AG04449 (cell line): ENCODE results near the gene TMEM270.
A peak's percentile ranks its signal among the peaks of the same experiment; 100 is the strongest.

Experiments used
- CTCF ChIA-PET: fragments of 350-600 bp; formaldehyde crosslinking; extraction: SDS; loops from one replicate; lab custom pipeline; 2021; ENCODE audit warnings: antibody characterized with exemption; lab: Yijun Ruan, JAX
- POLR2A ChIA-PET: fragments of 400-600, 350-600 bp; formaldehyde crosslinking; extraction: SDS; loops from one replicate; lab custom pipeline; 2020; ENCODE audit warnings: antibody characterized with exemption, inconsistent platforms; lab: Yijun Ruan, JAX
- DNase-seq: peaks from one replicate; pipeline ENCODE4 v3.0.0-alpha.2; 2010; ENCODE audit warnings: low read depth, low spot score
- H3K4me3 ChIP-seq: 2 replicates; pipeline ENCODE4 v1.5.1; 2011; ENCODE audit warnings: low read depth, mild to moderate bottlenecking, control low read depth, low read length
- TF ChIP-seq, protein P1 (sequence below): IDR thresholded peaks from one replicate; pipeline ENCODE4 v1.5.1; 2011; ENCODE audit warnings: mild to moderate bottlenecking, moderate library complexity, low read length, control low read depth, inconsistent platforms; ENCODE audit not compliant: insufficient read depth; ENCODE audit errors: missing control alignments

TMEM270 gene

DNA sequence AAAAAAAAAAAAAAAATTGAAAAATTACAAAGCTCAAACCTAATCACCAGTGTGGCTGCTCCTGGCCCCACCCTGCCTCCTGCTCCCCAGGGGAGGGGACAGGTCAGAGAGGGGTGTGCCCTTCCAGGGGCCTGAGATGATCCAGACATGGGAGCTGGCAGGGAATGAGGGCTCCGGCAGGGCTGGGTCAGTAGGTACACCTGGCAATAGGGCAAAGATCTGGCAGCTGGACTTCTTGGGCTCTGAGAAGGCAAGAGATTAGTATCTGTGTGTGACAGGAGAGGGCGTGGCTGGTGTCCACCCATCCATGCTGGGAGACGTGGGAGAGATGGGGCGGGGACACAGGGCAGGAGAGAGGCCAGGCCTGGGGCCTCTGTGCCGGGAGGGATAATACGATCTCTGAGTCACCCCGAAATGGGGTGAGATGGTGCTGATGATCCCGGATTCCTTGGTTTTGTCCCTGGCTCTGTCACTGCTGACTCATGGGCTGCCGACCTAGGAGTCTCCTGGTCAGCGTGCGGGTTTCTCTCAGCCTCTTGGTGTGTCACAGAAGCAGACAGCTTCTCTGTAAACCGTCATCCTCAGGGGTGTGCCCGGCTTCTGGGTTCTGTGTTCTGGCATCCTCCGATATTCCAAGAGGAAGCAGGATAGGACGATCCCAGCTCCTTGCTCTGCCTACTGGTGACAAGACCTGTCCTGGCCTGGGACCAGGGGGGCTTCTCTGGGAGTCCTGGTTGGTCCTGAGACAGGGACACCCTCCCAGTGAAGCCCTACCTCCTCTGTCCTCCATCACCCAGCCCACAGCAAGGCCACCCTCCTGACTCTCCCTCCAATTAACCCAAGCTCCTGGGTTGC is 38.4 kb upstream of the TMEM270 start:
- H3K4me3 ChIP-seq, result no peak overlapping the region
- peak; percentile 77 for DNase-seq
- POLR2A ChIA-PET, result interaction anchor here (1.8 kb wide), 1 partner anchor 28 kb away, joined by 6 read pairs; no protein-coding TSS in a partner anchor
- CTCF ChIA-PET, result interaction anchor here (0.9 to 2.2 kb wide), 7 partner anchors 9 to 96 kb away, joined by 3 to 10 read pairs (median 4); no protein-coding TSS in a partner anchor
- TF ChIP-seq, protein P1, sequence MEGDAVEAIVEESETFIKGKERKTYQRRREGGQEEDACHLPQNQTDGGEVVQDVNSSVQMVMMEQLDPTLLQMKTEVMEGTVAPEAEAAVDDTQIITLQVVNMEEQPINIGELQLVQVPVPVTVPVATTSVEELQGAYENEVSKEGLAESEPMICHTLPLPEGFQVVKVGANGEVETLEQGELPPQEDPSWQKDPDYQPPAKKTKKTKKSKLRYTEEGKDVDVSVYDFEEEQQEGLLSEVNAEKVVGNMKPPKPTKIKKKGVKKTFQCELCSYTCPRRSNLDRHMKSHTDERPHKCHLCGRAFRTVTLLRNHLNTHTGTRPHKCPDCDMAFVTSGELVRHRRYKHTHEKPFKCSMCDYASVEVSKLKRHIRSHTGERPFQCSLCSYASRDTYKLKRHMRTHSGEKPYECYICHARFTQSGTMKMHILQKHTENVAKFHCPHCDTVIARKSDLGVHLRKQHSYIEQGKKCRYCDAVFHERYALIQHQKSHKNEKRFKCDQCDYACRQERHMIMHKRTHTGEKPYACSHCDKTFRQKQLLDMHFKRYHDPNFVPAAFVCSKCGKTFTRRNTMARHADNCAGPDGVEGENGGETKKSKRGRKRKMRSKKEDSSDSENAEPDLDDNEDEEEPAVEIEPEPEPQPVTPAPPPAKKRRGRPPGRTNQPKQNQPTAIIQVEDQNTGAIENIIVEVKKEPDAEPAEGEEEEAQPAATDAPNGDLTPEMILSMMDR, result no peak

DNA sequence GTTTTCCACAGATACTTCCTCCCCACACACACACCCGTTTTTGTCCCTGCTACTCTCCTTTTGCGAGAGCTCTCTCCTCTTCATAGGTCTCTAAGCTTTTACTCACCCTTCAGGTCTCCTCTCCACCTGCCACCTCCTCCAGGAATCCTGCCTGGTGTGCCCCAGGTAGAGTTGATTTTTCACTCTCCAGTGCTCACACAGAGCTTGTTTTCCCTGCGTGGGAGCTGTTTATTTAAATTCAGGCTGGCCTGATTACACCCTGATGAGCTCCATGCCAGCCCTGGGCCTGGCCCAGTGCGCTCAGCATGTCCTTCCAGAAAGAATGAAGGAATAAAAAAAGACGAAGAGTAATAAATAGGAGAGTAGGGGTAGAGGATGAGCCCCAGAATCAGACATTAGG is 37.7 kb upstream of the TMEM270 start:
- no peak overlapping the region for H3K4me3 ChIP-seq
- ChIA-PET CTCF (interaction anchor here (0.9 to 2.2 kb wide), 7 partner anchors 9 to 97 kb away, joined by 3 to 10 read pairs (median 3); no protein-coding TSS in a partner anchor), POLR2A (interaction anchor here (1.8 kb wide), 1 partner anchor 28 kb away, joined by 6 read pairs; no protein-coding TSS in a partner anchor)
- DNase-seq, result no peak
- TF ChIP-seq, protein P1, result no peak

DNA sequence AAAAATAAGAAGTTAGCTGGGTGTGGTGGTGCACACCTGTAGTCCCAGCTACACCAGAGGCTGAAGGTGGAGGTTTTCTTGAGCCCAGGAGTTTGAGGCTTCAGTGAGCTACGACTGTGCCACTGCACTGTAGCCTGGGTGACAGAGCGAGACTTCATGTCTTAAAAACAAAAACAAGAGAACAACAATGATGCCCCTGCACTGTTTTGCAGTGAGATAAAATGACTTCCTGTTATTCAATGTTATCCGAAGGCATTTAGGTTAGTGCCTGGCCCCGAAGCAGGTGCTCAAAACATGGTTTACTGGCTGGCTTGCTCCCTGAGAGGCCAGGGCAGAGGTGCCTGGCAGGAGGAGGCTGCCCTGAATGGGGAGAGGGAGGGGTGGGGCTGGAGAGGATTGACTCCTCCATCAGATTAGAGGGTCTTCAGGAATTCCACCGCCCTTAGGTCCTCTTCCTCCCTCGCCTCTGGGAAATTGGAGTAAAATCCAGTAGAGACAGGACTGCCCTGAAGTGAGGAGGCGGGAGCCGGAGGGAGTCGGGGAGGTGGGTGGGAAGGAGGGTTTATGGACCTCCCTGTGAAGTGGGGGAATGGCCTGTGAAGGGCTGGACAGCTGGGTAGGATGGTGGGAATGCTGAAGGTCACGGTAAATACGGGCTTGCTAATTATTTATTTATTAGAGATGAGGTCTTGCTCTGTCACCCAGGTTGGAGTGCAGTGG is 36.9 kb upstream of the TMEM270 start:
- CTCF ChIA-PET, result interaction anchor here (1.0 to 2.2 kb wide), 3 partner anchors 12 to 98 kb away, joined by 3 to 7 read pairs (median 3); no protein-coding TSS in a partner anchor
- TF ChIP-seq, protein P1, result no peak
- POLR2A ChIA-PET, result no interaction called here
- no peak overlapping the region for H3K4me3 ChIP-seq
- no peak for DNase-seq

DNA sequence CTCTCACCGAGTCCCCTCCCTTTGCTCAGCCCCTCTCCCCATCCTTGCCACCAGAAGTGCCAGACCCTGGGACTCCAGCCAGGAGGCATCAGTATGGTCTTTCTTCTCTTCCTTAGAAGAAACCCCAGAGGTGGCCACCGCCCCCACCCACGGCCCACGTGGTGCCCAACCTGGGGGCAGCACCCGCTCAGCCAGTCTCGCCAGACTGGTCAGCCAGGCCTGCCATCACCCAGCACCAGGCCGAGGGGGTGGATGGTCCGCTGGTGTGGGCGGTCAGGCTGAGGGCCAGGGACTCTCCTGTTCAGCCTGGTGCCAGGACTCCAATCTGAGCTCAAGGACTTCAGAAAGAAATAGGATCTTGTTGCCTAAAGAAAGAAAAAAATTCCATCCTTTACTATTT is 36.0 kb upstream of the TMEM270 start:
- no peak overlapping the region for H3K4me3 ChIP-seq
- TF ChIP-seq, protein P1, result no peak
- CTCF ChIA-PET, result interaction anchor here (2.7 kb wide), 1 partner anchor 30 kb away, joined by 14 read pairs; no protein-coding TSS in a partner anchor
- POLR2A ChIA-PET, result interaction anchor here (0.8 kb wide), 1 partner anchor 26 kb away, joined by 3 read pairs; no protein-coding TSS in a partner anchor
- DNase-seq, result no peak

DNA sequence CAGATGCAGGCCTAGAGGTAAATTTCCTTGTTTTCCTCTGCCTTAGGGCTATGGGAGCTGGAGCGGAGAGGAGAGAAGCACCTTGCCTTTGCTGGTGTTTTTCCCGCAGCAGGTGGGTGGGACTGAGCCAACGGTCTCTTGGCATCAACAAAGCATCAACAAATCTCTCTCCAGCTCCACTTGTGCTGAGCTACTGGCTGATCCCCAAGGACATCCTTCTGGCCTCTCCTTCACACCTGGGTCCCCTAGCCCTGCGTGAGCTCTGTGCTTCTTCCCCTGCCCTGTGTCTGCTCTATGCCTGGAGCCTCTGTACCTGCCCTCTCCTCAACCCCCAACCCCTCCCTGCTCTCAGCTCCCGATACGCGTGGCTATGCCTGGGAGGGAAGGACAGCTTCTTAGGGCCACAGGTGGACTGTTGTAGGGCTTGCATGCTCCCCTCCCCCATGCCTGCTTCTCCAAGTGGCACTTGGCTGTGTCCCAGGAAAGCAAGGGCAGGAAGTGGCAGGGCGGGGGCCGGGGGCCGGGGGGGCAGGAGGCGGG is 33.3 kb upstream of the TMEM270 start:
- no peak for DNase-seq
- TF ChIP-seq, protein P1, result no peak
- CTCF ChIA-PET, result interaction anchor here (0.9 to 2.7 kb wide), 3 partner anchors 16 to 27 kb away, joined by 4 to 14 read pairs (median 14); no protein-coding TSS in a partner anchor
- POLR2A ChIA-PET, result interaction anchor here (0.8 kb wide), 1 partner anchor 10 kb away, joined by 3 read pairs; no protein-coding TSS in a partner anchor
- no peak overlapping the region for H3K4me3 ChIP-seq
